SU-DHL-6 (cell line): ENCODE measurements around the gene AMZ1.

ENCODE experiments used
- EZH2phosphoT487 ChIP-seq: fragments of 200-600 bp; sonication (generic), shearing (Covaris generic); conservative IDR thresholded peaks from 2 replicates; pipeline ENCODE4 v1.6.1; 2018; ENCODE audit warnings: mild to moderate bottlenecking, antibody characterized with exemption, low read length, moderate library complexity, mixed read lengths
- TF ChIP-seq, protein P1 (sequence below): fragments of 200-600 bp; sonication (generic); IDR thresholded peaks from one replicate; pipeline ENCODE4 v1.5.1; 2017; ENCODE audit warnings: antibody characterized with exemption, mild to moderate bottlenecking, low read length, moderate library complexity; ENCODE audit not compliant: insufficient read depth, poor library complexity, severe bottlenecking

GRCh38 chr7:2708547-2709310, 20.7 kb downstream of the AMZ1 start:
- TF ChIP-seq, protein P1, sequence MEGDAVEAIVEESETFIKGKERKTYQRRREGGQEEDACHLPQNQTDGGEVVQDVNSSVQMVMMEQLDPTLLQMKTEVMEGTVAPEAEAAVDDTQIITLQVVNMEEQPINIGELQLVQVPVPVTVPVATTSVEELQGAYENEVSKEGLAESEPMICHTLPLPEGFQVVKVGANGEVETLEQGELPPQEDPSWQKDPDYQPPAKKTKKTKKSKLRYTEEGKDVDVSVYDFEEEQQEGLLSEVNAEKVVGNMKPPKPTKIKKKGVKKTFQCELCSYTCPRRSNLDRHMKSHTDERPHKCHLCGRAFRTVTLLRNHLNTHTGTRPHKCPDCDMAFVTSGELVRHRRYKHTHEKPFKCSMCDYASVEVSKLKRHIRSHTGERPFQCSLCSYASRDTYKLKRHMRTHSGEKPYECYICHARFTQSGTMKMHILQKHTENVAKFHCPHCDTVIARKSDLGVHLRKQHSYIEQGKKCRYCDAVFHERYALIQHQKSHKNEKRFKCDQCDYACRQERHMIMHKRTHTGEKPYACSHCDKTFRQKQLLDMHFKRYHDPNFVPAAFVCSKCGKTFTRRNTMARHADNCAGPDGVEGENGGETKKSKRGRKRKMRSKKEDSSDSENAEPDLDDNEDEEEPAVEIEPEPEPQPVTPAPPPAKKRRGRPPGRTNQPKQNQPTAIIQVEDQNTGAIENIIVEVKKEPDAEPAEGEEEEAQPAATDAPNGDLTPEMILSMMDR: no peak
- TF ChIP-seq EZH2phosphoT487: no peak
